ENCODE results near the gene OSBPL9.

The OSBPL9 gene

GRCh38 chr1:51652599-51652998 lies 35.7 kb downstream of the OSBPL9 start:
- no peak overlapping the region for H3K27ac ChIP-seq (ENCODE audit: low read depth, low read length, poor library complexity, severe bottlenecking)
- H3K4me2 ChIP-seq (ENCODE audit: low read length): no peak overlapping the region
- no peaks in the 10 kb centered on the region; the same call in 1 of the 2 replicates for H4K20me1 ChIP-seq (ENCODE audit: insufficient read depth, low read length)
- no peaks in the 10 kb centered on the region for H3K36me3 ChIP-seq (ENCODE audit: insufficient read depth, low read length)
- no peaks in the 10 kb centered on the region for H3K9me2 ChIP-seq (ENCODE audit: low read depth, low read length)
- no peak overlapping the region for H3K9ac ChIP-seq (ENCODE audit: low read length)
- no peak overlapping the region for H2AFZ ChIP-seq (ENCODE audit: low read length)
- TF ChIP-seq CTCF (IDR thresholded peaks at IDR 0.05; ENCODE audit: low read length) (no peak), EZH2 (IDR thresholded peaks at IDR 0.05; ENCODE audit: borderline replicate concordance, low read length) (no peak)
- no peaks in the 10 kb centered on the region for H3K79me2 ChIP-seq (ENCODE audit: insufficient read depth, low read length)
- H3K27me3 ChIP-seq (ENCODE audit: insufficient read depth, low read length): no peaks in the 10 kb centered on the region
- no peaks in the 10 kb centered on the region for H3F3A ChIP-seq (ENCODE audit: insufficient read depth, low read length)
- no peaks in the 10 kb centered on the region for H3K4me1 ChIP-seq (ENCODE audit: insufficient read depth, low read length, severe bottlenecking)
- H3K4me3 ChIP-seq (ENCODE audit: low read depth, low read length, poor library complexity, severe bottlenecking): no peak overlapping the region
- H3K9me3 ChIP-seq (ENCODE audit: low read length): no peaks in the 10 kb centered on the region

DNA sequence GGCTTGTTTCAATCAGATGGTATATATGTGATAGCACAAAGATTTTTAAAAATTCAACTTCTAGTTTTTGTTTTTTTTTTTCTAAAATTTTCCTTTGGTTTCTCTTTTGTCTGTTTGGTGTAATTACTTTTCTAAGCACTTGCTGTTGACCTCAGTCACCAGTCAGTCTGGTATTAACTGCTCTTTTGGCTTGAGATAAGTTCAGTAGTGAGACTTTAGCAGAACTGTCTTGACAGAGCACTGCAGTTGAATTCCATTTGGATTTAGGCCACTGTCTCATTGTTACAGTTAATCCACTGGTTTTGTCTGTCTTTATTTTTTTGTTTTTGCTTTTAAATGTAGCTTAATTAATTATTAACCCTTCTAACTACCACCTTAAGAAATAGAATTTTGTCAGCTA lies 36.2 kb downstream of the OSBPL9 start:
- H3K9ac ChIP-seq (ENCODE audit: low read length): no peak overlapping the region
- no peak overlapping the region for H3K27ac ChIP-seq (ENCODE audit: low read depth, low read length, poor library complexity, severe bottlenecking)
- H3K27me3 ChIP-seq (ENCODE audit: insufficient read depth, low read length): no peaks in the 10 kb centered on the region
- no peaks in the 10 kb centered on the region for H3K9me3 ChIP-seq (ENCODE audit: low read length)
- H3F3A ChIP-seq (ENCODE audit: insufficient read depth, low read length): no peaks in the 10 kb centered on the region
- TF ChIP-seq EZH2 (IDR thresholded peaks at IDR 0.05; ENCODE audit: borderline replicate concordance, low read length) (no peak), CTCF (IDR thresholded peaks at IDR 0.05; ENCODE audit: low read length) (no peak)
- no peak overlapping the region for H3K4me3 ChIP-seq (ENCODE audit: low read depth, low read length, poor library complexity, severe bottlenecking)
- no peaks in the 10 kb centered on the region; the same call in 1 of the 2 replicates for H4K20me1 ChIP-seq (ENCODE audit: insufficient read depth, low read length)
- H3K4me1 ChIP-seq (ENCODE audit: insufficient read depth, low read length, severe bottlenecking): no peaks in the 10 kb centered on the region
- H3K9me2 ChIP-seq (ENCODE audit: low read depth, low read length): no peaks in the 10 kb centered on the region
- H3K4me2 ChIP-seq (ENCODE audit: low read length): no peak overlapping the region
- no peaks in the 10 kb centered on the region for H3K36me3 ChIP-seq (ENCODE audit: insufficient read depth, low read length)
- H2AFZ ChIP-seq (ENCODE audit: low read length): no peak overlapping the region
- H3K79me2 ChIP-seq (ENCODE audit: insufficient read depth, low read length): no peaks in the 10 kb centered on the region

GRCh38 chr1:51654000-51654399 lies 37.1 kb downstream of the OSBPL9 start:
- H3K27ac ChIP-seq (ENCODE audit: low read depth, low read length, poor library complexity, severe bottlenecking): no peak overlapping the region
- no peak overlapping the region for H3K4me2 ChIP-seq (ENCODE audit: low read length)
- no peaks in the 10 kb centered on the region for H3K9me2 ChIP-seq (ENCODE audit: low read depth, low read length)
- no peaks in the 10 kb centered on the region for H3K9me3 ChIP-seq (ENCODE audit: low read length)
- no peak overlapping the region for H2AFZ ChIP-seq (ENCODE audit: low read length)
- H3K9ac ChIP-seq (ENCODE audit: low read length): no peak overlapping the region
- TF ChIP-seq CTCF (IDR thresholded peaks at IDR 0.05; ENCODE audit: low read length) (no peak), EZH2 (IDR thresholded peaks at IDR 0.05; ENCODE audit: borderline replicate concordance, low read length) (no peak)
- no peaks in the 10 kb centered on the region for H3K27me3 ChIP-seq (ENCODE audit: insufficient read depth, low read length)
- H3F3A ChIP-seq (ENCODE audit: insufficient read depth, low read length): no peaks in the 10 kb centered on the region
- no peaks in the 10 kb centered on the region; the same call in 1 of the 2 replicates for H4K20me1 ChIP-seq (ENCODE audit: insufficient read depth, low read length)
- H3K4me3 ChIP-seq (ENCODE audit: low read depth, low read length, poor library complexity, severe bottlenecking): no peak overlapping the region
- H3K36me3 ChIP-seq (ENCODE audit: insufficient read depth, low read length): no peaks in the 10 kb centered on the region
- no peaks in the 10 kb centered on the region for H3K79me2 ChIP-seq (ENCODE audit: insufficient read depth, low read length)
- no peaks in the 10 kb centered on the region for H3K4me1 ChIP-seq (ENCODE audit: insufficient read depth, low read length, severe bottlenecking)

Data from OCI-LY1 (cell line).